Adipose tissue (tissue), 3 donors: ENCODE measurements around the gene DACH1. TPM values are rescaled to one million over a fixed set of nuclear protein-coding genes. Genes with fewer than 3 reads are reported as not detected.

Source experiments
- H3K27ac ChIP-seq: one replicate; pipeline ENCODE4 v1.5.1; 2013; ENCODE audit warnings: low read depth, low read length
- WGBS, 3 donors: extraction: QIAGEN DNeasy Blood & Tissue Kit; methylation state at CpG; one replicate each; pipeline ENCODE4 v1.1.7; 2013; 5-methylcytosine and 5-hydroxymethylcytosine counted together
- polyA plus RNA-seq, 3 donors: library from polyadenylated mRNA; stranded (reverse); fragments of 200-250 nt; gene quantifications; one replicate each; pipeline ENCODE4 v1.2.3, GENCODE V29; 2013
- donor health status: healthy with polysubstance abuse.
- donor health status: Bipolar disorder and iron deficiency.
- donor health status: healthy.

DACH1 gene
- polyA plus RNA-seq, 3 donors, result 0.62 to 2.5 (median 2.2) TPM

DNA sequence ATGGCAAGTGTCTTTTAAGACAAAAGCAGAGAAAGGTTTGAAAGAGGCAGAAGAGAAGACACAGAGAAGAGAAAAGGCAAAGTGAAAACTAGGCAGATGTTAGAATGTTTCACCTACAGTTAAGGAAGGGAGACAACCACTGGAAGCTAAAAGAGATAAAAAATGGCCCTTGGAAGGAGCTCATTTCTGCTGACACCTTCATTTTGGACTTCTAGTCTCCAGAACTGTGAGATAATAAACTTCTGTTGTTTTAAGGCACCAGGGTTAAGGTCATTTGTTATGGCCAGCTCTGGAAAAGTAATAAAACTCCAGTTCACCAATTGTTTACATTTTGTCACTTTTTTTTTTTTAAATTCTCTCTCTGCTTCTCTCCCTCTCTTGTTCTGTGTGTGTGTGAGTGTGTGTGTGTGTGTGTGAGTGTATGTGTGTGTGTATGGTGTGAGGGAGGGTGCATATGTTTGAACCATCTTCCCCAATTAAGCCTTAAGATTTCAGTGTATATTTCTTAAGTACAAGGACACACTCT, 374.6 kb downstream of the DACH1 start:
- H3K27ac ChIP-seq, result no peak overlapping the region

- H3K27ac ChIP-seq, result no peak overlapping the region
- WGBS, 3 donors, result 95 to 97% (median 96%) methylated on average over 1 of the region's 1 CpG
These were observed 376.0 kb downstream of the DACH1 start for GRCh38 chr13:71491010-71491409.

- no peak overlapping the region for H3K27ac ChIP-seq
- WGBS, 3 donors, result 96 to 98% (median 97%) methylated on average over 3 of the region's 3 CpGs
These were observed 378.0 kb downstream of the DACH1 start for GRCh38 chr13:71489041-71489440.

DNA sequence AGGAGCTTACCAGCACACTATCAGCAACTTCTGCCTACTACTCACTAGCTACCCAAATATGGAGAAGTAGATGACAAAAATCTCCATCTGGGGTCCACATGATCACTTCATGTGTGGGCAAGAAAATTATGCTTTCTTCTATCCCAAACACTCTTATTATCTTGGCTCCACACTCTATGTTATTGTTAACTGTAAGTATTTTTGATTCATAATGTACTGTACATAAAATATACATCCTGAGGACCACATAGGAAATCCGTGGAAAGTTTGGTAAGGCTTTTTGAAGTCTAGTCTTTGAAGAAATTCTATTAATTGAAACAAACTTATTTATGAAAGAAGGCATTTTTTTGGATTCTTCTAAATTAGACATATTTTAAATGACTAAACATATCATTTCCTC, 378.8 kb downstream of the DACH1 start:
- H3K27ac ChIP-seq, result no peak overlapping the region
- 78 to 83% (median 78%) methylated on average over 1 of the region's 1 CpG for WGBS, 3 donors

DNA sequence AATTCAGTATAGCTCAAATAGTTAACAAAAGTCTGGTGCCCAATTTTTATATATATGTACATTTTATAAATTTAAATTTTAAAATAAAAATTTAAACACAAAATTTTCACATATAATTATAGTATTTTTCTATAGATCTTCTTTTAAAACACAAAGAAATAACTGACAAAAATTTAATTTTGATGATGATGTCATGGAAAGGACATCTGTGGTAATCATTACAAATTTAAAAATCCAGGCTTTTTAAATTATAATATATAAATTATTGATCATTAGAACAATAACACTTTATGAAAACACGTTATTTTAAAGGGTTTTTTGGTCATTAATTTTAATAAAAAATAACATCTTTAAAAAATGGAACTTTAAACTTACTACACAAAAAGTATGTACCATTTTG, 381.1 kb downstream of the DACH1 start:
- 71 to 90% (median 88%) methylated on average over 1 of the region's 1 CpG for WGBS, 3 donors
- no peak overlapping the region for H3K27ac ChIP-seq

- no peak overlapping the region for H3K27ac ChIP-seq
These were observed 383.3 kb downstream of the DACH1 start for GRCh38 chr13:71483733-71484132.

GRCh38 chr13:71481501-71481900, 385.5 kb downstream of the DACH1 start:
- 84 to 95% (median 91%) methylated on average over 3 of the region's 3 CpGs for WGBS, 3 donors

DNA sequence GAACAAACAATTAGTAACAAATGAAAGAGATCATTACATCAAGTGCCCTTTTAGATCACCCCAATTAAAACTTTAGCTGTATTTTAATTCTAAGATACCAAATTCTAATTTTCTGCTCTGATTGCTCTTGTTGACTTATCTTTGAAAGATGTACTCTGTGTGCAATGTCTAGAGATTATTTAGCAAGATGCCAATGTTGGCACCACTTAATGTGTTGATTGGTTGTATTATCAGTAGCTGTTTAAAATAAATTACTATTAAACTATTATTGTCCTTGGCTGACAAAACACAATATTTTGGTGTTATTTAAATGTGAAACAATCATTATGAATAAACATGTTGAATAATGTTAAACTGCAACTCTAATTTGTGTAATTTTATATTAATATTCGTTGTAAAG, 386.0 kb downstream of the DACH1 start:
- H3K27ac ChIP-seq, result no peak overlapping the region
- WGBS, 3 donors, result 69 to 85% (median 76%) methylated on average over 1 of the region's 1 CpG

More at GRCh38 chr13:71481501-71481900, 385.5 kb downstream of the DACH1 start:
- no peak overlapping the region for H3K27ac ChIP-seq

DNA sequence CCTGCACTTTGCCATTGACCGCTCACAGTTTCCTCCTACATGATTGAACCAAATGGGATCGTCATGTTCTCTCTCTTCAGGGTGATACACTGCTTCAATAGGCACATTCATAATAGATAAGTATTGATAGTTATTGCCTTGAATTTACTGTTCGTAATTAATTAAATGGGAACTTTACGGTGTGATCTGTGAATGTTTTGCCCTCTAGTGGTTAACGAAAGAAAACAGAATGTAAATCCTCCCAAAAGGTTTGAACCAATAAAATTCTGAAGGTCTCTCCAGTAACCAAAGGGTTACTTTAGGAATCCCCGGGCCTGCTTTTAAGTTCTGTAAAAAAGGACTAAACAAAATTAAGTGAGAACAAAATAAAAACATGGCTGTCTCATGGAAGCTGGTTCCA, 389.3 kb downstream of the DACH1 start:
- 73 to 87% (median 80%) methylated on average over 6 of the region's 6 CpGs for WGBS, 3 donors
- no peak overlapping the region for H3K27ac ChIP-seq

- no peak overlapping the region for H3K27ac ChIP-seq
- 85 to 96% (median 92%) methylated on average over 3 of the region's 3 CpGs for WGBS, 3 donors
These were observed 392.1 kb downstream of the DACH1 start for GRCh38 chr13:71474936-71475335.

- no peak overlapping the region for H3K27ac ChIP-seq
- WGBS, 3 donors, result 47 to 56% (median 50%) methylated on average over 1 of the region's 1 CpG
These were observed 397.4 kb downstream of the DACH1 start for GRCh38 chr13:71469626-71470025.

DNA sequence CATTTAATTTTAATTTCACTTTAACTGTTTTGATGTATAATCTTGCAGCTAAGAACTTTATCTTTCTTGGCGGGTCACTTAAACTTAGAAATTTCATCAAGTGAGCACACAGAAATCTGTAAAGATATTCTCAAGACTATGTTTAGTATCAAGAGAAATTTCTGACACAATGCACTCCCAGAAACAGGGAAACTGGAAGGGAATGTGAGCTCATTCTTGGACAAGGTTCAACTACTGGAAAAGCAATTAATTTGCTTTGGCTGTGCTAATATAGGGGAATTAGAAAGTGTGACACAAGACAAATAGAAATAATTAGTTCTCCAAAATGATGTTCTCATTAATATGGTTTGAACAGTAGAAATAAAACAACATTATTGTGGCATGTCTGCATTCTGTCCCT, 402.3 kb downstream of the DACH1 start:
- no peak overlapping the region for H3K27ac ChIP-seq
- WGBS, 3 donors, result 33 to 63% (median 46%) methylated on average over 1 of the region's 1 CpG

DNA sequence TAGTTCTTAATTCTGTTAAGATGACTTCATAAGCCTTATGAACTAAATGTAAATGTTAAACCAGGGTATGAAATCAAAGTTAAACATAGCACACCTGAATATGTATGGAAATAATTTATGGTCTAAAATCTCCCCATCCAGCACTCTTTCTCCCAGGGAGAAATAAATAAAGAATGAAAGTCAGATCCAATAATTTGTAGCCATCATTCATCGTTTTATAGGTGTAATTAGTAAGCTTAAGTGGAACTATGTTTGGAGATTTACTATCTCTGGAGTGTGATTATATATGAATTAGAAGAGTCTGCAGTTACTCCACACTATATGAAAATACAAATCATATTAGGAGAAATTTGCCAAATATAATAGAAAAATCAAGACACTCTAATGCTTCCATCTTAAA, 405.1 kb downstream of the DACH1 start:
- no peak overlapping the region for H3K27ac ChIP-seq
- 83 to 93% (median 93%) methylated on average over 1 of the region's 1 CpG for WGBS, 3 donors

- no peak overlapping the region for H3K27ac ChIP-seq
- 43 to 51% (median 44%) methylated on average over 3 of the region's 3 CpGs for WGBS, 3 donors
These were observed 406.8 kb downstream of the DACH1 start for GRCh38 chr13:71460211-71460610.

DNA sequence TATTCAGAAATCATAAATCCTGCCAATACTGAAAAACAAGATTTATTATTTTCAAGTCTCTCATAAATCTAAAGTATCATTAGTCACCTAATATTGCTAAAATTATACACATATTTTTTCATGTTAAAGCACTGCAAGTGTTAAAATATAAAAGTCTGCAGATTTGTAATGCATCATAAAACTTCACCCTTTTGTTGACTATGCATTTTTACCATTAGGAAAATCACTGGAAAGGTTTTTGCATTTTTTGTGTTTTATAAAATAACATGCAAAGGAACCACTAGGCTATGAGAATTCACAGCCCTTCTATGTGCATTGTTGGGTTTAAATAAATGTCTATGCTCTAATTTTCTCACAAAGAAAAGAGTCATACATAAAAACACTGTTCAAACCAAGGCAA, 407.3 kb downstream of the DACH1 start:
- no peak overlapping the region for H3K27ac ChIP-seq

DNA sequence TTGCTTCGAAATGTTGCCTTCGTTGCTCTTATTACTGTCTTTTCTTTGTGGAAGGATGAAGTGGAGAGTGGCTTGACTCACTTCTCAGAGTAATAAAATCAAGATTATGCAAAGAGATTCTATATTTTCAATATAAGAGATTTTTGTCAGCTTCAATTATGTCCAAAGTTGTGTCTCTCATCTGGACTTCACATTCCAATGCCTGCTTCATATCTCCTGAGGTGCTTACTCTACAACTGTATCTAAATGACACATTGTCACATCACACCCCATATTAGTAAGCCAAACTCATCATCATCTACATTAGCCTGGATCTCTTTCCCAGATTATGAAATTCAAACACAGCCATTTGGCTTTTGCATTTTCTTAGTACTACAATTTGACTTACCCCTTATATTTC, 409.4 kb downstream of the DACH1 start:
- 77 to 87% (median 78%) methylated on average over 2 of the region's 2 CpGs for WGBS, 3 donors
- H3K27ac ChIP-seq, result no peak overlapping the region

- H3K27ac ChIP-seq, result no peak overlapping the region
- 81 to 90% (median 81%) methylated on average over 2 of the region's 2 CpGs for WGBS, 3 donors
These were observed 410.9 kb downstream of the DACH1 start for GRCh38 chr13:71456136-71456535.

GRCh38 chr13:71454509-71454908, 412.5 kb downstream of the DACH1 start:
- WGBS, 3 donors, result 90 to 93% (median 93%) methylated on average over 1 of the region's 1 CpG
- no peak overlapping the region for H3K27ac ChIP-seq

DNA sequence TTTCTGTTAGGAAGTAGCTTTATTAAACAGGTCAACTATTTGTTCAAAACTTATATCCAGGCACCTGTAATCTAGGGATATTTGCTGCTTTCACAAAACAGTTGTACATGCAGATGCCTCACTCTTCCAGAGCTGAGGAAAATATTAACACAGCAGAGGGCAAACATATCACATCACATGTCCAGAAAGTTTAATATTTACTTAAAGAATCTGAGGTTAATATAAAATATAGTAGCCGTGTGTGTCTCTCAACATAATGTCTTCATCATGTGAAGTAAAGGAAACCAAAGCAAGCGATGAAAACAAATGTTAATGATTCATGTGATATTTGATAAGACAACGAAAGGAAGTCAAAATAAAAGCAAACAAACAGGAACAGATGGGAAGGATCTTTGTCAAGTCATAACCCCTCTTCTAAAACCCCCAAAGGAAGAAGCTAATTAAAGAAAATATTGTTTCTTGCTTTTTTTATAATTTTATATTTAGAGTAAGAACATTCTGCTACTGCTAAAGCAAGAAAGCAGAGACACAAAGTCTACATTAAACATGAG, 418.8 kb downstream of the DACH1 start:
- no peak overlapping the region for H3K27ac ChIP-seq
- 22 to 74% (median 59%) methylated on average over 3 of the region's 3 CpGs for WGBS, 3 donors

DNA sequence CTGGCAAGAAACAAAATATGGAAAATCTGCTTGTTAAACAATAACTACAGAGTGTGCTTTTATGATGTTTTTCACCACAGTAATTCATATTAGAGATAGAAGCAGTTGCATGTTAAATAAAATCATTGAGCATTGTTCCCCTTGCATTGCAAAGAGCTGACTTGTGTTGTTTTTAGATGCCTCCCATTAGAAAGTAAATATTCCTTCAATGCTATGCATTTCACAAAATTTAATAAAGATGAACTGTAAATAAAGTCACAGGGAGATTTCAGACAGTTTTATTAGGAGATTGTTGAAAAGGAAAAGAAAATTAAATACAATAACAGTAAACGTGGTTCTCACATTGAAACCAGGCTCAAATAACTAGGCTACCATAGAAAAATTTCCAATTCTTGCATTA, 429.3 kb downstream of the DACH1 start:
- no peak overlapping the region for H3K27ac ChIP-seq
- WGBS, 3 donors, result 58 to 95% (median 84%) methylated on average over 1 of the region's 1 CpG

DNA sequence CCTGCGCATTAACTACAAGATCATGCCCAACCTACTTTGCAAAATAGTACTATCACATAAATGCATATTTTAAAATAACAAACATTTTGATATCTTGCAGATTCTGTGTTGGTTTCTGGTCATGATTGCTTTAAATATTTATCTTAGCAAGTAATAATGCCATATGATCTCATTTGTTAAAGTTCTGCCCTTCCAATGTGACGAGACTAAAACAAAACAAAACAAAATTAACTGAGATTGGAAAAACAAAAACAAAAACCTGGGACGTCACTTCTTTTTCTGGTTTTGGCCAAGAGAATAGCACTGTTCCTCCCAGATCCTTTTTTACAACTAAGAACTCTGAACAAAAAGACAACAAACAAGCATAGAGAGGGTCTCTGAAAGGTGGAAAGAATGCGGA, 436.3 kb downstream of the DACH1 start:
- 79 to 87% (median 84%) methylated on average over 4 of the region's 4 CpGs for WGBS, 3 donors

More for the DNA sequence above, 436.3 kb downstream of the DACH1 start:
- H3K27ac ChIP-seq, result no peak overlapping the region
